ENCODE results near the gene ALK.

The ALK gene

GRCh38 chr2:29952973-29953372 is 31.6 kb upstream of the ALK start:
- H3K27me3 ChIP-seq, result no peaks in the 10 kb centered on the region
- H3K9me3 ChIP-seq, result no peaks in the 10 kb centered on the region
- H3K4me1 ChIP-seq (ENCODE audit: control insufficient read depth in 1 of 2, insufficient read depth in 1 of 2, low read depth in 1 of 2, low read length in 1 of 2), result no peaks in the 10 kb centered on the region
- TF ChIP-seq CTCF (IDR thresholded peaks at IDR 0.05), result no peak
- no peaks in the 10 kb centered on the region for H3K36me3 ChIP-seq
- no peak overlapping the region for H3K4me3 ChIP-seq (ENCODE audit: low read depth in 1 of 2, low read length in 1 of 2)
- no peak overlapping the region for H3K27ac ChIP-seq

- H3K36me3 ChIP-seq, result no peaks in the 10 kb centered on the region
- TF ChIP-seq CTCF (IDR thresholded peaks at IDR 0.05), result no peak
- no peaks in the 10 kb centered on the region for H3K4me1 ChIP-seq (ENCODE audit: control insufficient read depth in 1 of 2, insufficient read depth in 1 of 2, low read depth in 1 of 2, low read length in 1 of 2)
- no peaks in the 10 kb centered on the region for H3K9me3 ChIP-seq
- H3K4me3 ChIP-seq (ENCODE audit: low read depth in 1 of 2, low read length in 1 of 2), result no peak overlapping the region
- H3K27me3 ChIP-seq, result no peaks in the 10 kb centered on the region
- no peak overlapping the region for H3K27ac ChIP-seq
Observed at GRCh38 chr2:29951576-29951975, 30.2 kb upstream of the ALK start.

GRCh38 chr2:29950481-29950880 is 29.1 kb upstream of the ALK start:
- no peak overlapping the region for H3K4me3 ChIP-seq (ENCODE audit: low read depth in 1 of 2, low read length in 1 of 2)
- no peak overlapping the region for H3K27ac ChIP-seq
- no peaks in the 10 kb centered on the region for H3K4me1 ChIP-seq (ENCODE audit: control insufficient read depth in 1 of 2, insufficient read depth in 1 of 2, low read depth in 1 of 2, low read length in 1 of 2)
- TF ChIP-seq CTCF (IDR thresholded peaks at IDR 0.05), result no peak
- H3K9me3 ChIP-seq, result no peaks in the 10 kb centered on the region
- no peaks in the 10 kb centered on the region for H3K36me3 ChIP-seq
- H3K27me3 ChIP-seq, result no peaks in the 10 kb centered on the region

- H3K36me3 ChIP-seq, result no peaks in the 10 kb centered on the region
- H3K4me1 ChIP-seq (ENCODE audit: control insufficient read depth in 1 of 2, insufficient read depth in 1 of 2, low read depth in 1 of 2, low read length in 1 of 2), result no peaks in the 10 kb centered on the region
- H3K4me3 ChIP-seq (ENCODE audit: low read depth in 1 of 2, low read length in 1 of 2), result no peak overlapping the region
- H3K27me3 ChIP-seq, result no peaks in the 10 kb centered on the region
- no peaks in the 10 kb centered on the region for H3K9me3 ChIP-seq
- no peak overlapping the region for H3K27ac ChIP-seq
- no peak for TF ChIP-seq CTCF (IDR thresholded peaks at IDR 0.05)
Observed at GRCh38 chr2:29949042-29949441, 27.7 kb upstream of the ALK start.

GRCh38 chr2:29946505-29946904 is 25.1 kb upstream of the ALK start:
- no peak overlapping the region for H3K4me3 ChIP-seq (ENCODE audit: low read depth in 1 of 2, low read length in 1 of 2)
- H3K36me3 ChIP-seq, result no peaks in the 10 kb centered on the region
- TF ChIP-seq CTCF (IDR thresholded peaks at IDR 0.05), result no peak
- no peaks in the 10 kb centered on the region for H3K9me3 ChIP-seq
- H3K4me1 ChIP-seq (ENCODE audit: control insufficient read depth in 1 of 2, insufficient read depth in 1 of 2, low read depth in 1 of 2, low read length in 1 of 2), result no peaks in the 10 kb centered on the region
- H3K27ac ChIP-seq, result no peak overlapping the region
- H3K27me3 ChIP-seq, result no peaks in the 10 kb centered on the region

GRCh38 chr2:29942711-29943110 is 21.3 kb upstream of the ALK start:
- H3K9me3 ChIP-seq, result no peaks in the 10 kb centered on the region
- H3K27me3 ChIP-seq, result no peaks in the 10 kb centered on the region
- no peak overlapping the region for H3K4me3 ChIP-seq (ENCODE audit: low read depth in 1 of 2, low read length in 1 of 2)
- no peak overlapping the region for H3K27ac ChIP-seq
- no peaks in the 10 kb centered on the region for H3K4me1 ChIP-seq (ENCODE audit: control insufficient read depth in 1 of 2, insufficient read depth in 1 of 2, low read depth in 1 of 2, low read length in 1 of 2)
- H3K36me3 ChIP-seq, result no peaks in the 10 kb centered on the region
- TF ChIP-seq CTCF (IDR thresholded peaks at IDR 0.05), result no peak
